Mesendoderm (in vitro differentiated cells): Measurements from ENCODE around the gene ASTN1.

ENCODE experiments used
- DNase-seq: peaks from one replicate; pipeline ENCODE4 v3.0.0; 2013
- H2AK5ac ChIP-seq: 2 replicates; pipeline ENCODE4 v1.6.1; 2013; ENCODE audit warnings: low read length, inconsistent platforms
- H2BK120ac ChIP-seq: 2 replicates; pipeline ENCODE4 v1.6.1; 2013; ENCODE audit warnings: low read depth, mild to moderate bottlenecking, low read length, moderate library complexity, mixed read lengths
- H2BK15ac ChIP-seq: replicated peaks from 2 replicates; pipeline ENCODE4 v1.6.1; 2013; ENCODE audit warnings: low read depth, mild to moderate bottlenecking, moderate library complexity
- H2BK5ac ChIP-seq: 2 replicates; pipeline ENCODE4 v1.6.1; 2013; ENCODE audit warnings: low read length, inconsistent platforms
- H3K18ac ChIP-seq: 2 replicates; pipeline ENCODE4 v1.6.1; 2013; ENCODE audit warnings: mild to moderate bottlenecking, low read length, mixed read lengths
- H3K23ac ChIP-seq: one replicate; pipeline ENCODE4 v1.6.1; 2013; ENCODE audit warnings: low read length
- H3K27ac ChIP-seq: 2 replicates; pipeline ENCODE4 v1.5.1; 2013; ENCODE audit warnings: low read depth, mild to moderate bottlenecking, inconsistent platforms, low read length, moderate library complexity
- H3K27me3 ChIP-seq: 2 replicates; pipeline ENCODE4 v1.6.1; 2013; ENCODE audit warnings: low read length, control low read depth, mild to moderate bottlenecking, inconsistent platforms; ENCODE audit not compliant: insufficient read depth, poor library complexity
- H3K36me3 ChIP-seq: 2 replicates; pipeline ENCODE4 v1.6.1; 2013; ENCODE audit warnings: low read length, inconsistent platforms; ENCODE audit not compliant: control insufficient read depth, insufficient read depth
- H3K4ac ChIP-seq: one replicate; pipeline ENCODE4 v1.6.1; 2013; ENCODE audit warnings: low read depth, mild to moderate bottlenecking, low read length, moderate library complexity
- H3K4me1 ChIP-seq: 2 replicates; pipeline ENCODE4 v1.6.1; 2013; ENCODE audit warnings: low read depth, low read length, inconsistent platforms; ENCODE audit not compliant: control insufficient read depth
- H3K4me2 ChIP-seq: 2 replicates; pipeline ENCODE4 v1.6.1; 2013; ENCODE audit warnings: low read length
- H3K4me3 ChIP-seq: 2 replicates; pipeline ENCODE4 v1.5.1; 2013; ENCODE audit warnings: mild to moderate bottlenecking, low read length
- H3K56ac ChIP-seq: one replicate; pipeline ENCODE4 v1.6.1; 2013; ENCODE audit warnings: low read length
- H3K79me1 ChIP-seq: 2 replicates; pipeline ENCODE4 v1.6.1; 2013; ENCODE audit warnings: low read length, inconsistent platforms
- H3K79me2 ChIP-seq: 2 replicates; pipeline ENCODE4 v1.6.1; 2013; ENCODE audit warnings: mild to moderate bottlenecking, low read length; ENCODE audit not compliant: control insufficient read depth, insufficient read depth
- H3K9ac ChIP-seq: 2 replicates; pipeline ENCODE4 v1.6.1; 2013; ENCODE audit warnings: low read length, inconsistent platforms
- H4K5ac ChIP-seq: one replicate; pipeline ENCODE4 v1.6.1; 2013; ENCODE audit warnings: low read length
- H4K8ac ChIP-seq: one replicate; pipeline ENCODE4 v1.6.1; 2013; ENCODE audit warnings: low read depth, mild to moderate bottlenecking, control low read depth, low read length, moderate library complexity
- WGBS: extraction: QIAGEN DNeasy Blood & Tissue Kit; methylation state at CpG from one replicate; pipeline ENCODE4 v1.1.7; 2013; ENCODE audit warnings: low lambda C conversion rate, missing lambda C conversion rate; ENCODE audit not compliant: insufficient coverage; ENCODE audit errors: extremely low coverage; 5-methylcytosine and 5-hydroxymethylcytosine counted together

ASTN1 gene

DNA sequence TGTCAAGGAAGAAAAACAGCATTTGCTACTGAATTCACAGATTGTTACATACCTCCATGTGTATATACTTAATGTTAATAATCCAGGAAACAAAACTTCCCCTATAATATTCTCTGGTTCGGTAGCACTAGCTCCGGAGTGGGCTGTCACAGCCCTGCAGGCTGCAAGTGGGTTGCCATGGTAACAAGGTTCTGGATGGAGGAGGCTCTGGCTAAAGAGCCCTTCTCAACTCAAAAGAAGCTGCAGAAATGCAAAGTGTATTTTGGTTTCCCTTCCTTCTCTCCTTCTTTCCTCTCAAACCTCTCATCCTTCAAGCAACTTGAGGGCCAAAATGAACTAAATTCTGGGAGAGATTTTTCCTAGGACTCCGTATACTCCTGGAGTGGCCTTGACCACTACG, 45.2 kb downstream of the ASTN1 start:
- Histone ChIP-seq H3K4me3 (no peak overlapping the region), H3K79me2 (no peaks in the 10 kb centered on the region), H2AK5ac (no peak overlapping the region), H4K8ac (no peak overlapping the region), H3K36me3 (no peaks in the 10 kb centered on the region), H3K18ac (no peak overlapping the region), H3K4ac (no peak overlapping the region), H3K27me3 (no peaks in the 10 kb centered on the region), H3K4me2 (no peak overlapping the region), H2BK5ac (no peak overlapping the region), H3K79me1 (no peaks in the 10 kb centered on the region), H3K27ac (no peak overlapping the region), H2BK120ac (no peak overlapping the region), H3K4me1 (no peaks in the 10 kb centered on the region), H2BK15ac (no peak overlapping the region), H3K56ac (no peak overlapping the region), H4K5ac (no peak overlapping the region), H3K23ac (no peak overlapping the region), H3K9ac (no peak overlapping the region)
- no CpG with 5 or more reads among the region's 4 CpGs for WGBS
- no peak for DNase-seq

DNA sequence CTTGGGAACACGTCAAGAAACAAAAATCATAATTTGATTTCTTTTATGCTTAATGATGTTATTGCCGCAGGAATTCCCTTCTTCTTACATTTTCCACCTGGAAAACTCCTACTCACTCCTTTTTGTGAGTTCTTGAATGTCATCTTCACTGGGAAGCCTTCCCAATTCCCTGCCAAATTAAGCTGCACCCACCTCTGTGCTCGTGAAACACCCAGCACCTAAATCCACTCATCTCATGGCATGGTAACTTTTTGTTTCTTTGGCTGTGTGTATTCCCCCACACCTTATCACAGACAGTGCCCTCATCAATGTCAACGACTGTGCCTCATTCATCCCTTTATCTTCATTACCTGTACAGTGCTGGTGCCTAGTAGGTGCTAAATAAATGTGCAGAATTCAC, 45.6 kb downstream of the ASTN1 start:
- Histone ChIP-seq H2BK15ac (no peak overlapping the region), H4K8ac (no peak overlapping the region), H3K56ac (no peak overlapping the region), H3K4me1 (no peaks in the 10 kb centered on the region), H3K79me2 (no peaks in the 10 kb centered on the region), H3K18ac (no peak overlapping the region), H3K36me3 (no peaks in the 10 kb centered on the region), H2BK120ac (no peak overlapping the region), H3K27ac (no peak overlapping the region), H3K23ac (no peak overlapping the region), H3K27me3 (no peaks in the 10 kb centered on the region), H4K5ac (no peak overlapping the region), H2BK5ac (no peak overlapping the region), H3K4me3 (no peak overlapping the region), H3K9ac (no peak overlapping the region), H2AK5ac (no peak overlapping the region), H3K4me2 (no peak overlapping the region), H3K4ac (no peak overlapping the region), H3K79me1 (no peaks in the 10 kb centered on the region)
- no peak for DNase-seq
- WGBS = no CpG with 5 or more reads among the region's 4 CpGs

DNA sequence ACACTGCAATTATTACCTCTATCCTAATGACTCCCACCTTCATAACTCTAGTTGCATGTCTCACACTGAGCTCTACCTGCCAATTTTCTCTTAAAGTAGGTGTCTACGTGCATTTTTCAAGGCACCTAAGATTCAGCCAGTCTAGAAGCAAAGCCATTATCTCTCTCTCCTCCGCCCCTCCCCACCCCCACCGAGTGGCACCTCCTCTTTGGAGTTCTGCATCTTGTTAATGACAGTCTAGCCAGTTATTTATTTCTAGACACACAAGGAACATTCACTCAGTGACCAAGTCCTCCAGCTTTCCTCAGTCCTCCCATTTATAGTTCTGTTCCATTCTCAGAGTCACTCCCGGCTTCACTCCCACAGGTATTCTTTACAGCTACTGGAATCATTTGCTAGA, 47.6 kb downstream of the ASTN1 start:
- no peaks in the 10 kb centered on the region for H3K4me1 ChIP-seq
- H3K4ac ChIP-seq = no peak overlapping the region
- H3K23ac ChIP-seq = no peak overlapping the region
- no peak overlapping the region for H4K5ac ChIP-seq
- no peak overlapping the region for H3K4me3 ChIP-seq
- no peaks in the 10 kb centered on the region for H3K36me3 ChIP-seq
- H2BK120ac ChIP-seq = no peak overlapping the region
- H3K79me2 ChIP-seq = no peaks in the 10 kb centered on the region
- H3K79me1 ChIP-seq = no peaks in the 10 kb centered on the region
- no peak overlapping the region for H4K8ac ChIP-seq
- H3K27me3 ChIP-seq = no peaks in the 10 kb centered on the region
- no peak overlapping the region for H2BK15ac ChIP-seq
- DNase-seq = no peak
- no peak overlapping the region for H3K18ac ChIP-seq
- H3K56ac ChIP-seq = no peak overlapping the region
- H3K4me2 ChIP-seq = no peak overlapping the region
- H3K27ac ChIP-seq = no peak overlapping the region
- no peak overlapping the region for H2AK5ac ChIP-seq
- WGBS = no CpG with 5 or more reads among the region's 4 CpGs
- H2BK5ac ChIP-seq = no peak overlapping the region
- H3K9ac ChIP-seq = no peak overlapping the region

DNA sequence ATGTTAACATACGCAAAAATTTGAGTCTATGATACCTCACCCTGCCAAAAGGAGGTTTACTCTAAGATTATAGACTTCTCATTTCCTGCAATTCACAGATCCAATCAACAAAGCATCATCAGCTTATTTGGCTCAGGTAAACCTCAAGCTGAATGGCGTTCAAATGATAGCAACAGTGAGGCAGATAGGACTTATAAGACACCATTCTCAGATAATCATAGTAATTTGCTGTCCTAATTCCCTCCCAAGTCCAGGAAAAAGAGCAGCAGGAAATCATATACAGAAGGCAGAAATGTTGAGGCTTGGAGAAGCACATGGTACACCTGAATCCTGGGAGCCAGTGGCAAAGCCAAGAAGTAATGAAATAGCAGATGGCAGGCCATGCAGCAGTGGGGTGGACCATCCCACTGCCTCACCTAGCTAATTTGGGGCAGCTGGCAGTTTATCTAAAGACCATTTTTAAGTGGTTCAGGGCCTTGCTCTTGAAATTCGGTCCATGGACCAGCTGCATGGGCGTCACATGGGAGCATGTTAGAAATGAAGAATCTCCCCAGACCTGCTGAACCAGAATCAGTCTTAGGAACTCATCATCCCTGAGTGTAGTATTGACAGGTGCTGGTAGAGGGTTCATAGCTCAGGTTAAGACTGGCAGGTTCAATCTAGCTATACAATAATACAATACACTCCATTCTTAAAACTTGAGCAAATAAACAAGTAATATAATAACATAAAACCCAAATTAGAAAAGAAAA, 57.7 kb downstream of the ASTN1 start:
- no peak overlapping the region for H3K27ac ChIP-seq
- no peak overlapping the region for H4K8ac ChIP-seq
- H3K18ac ChIP-seq = no peak overlapping the region
- no peak overlapping the region for H2BK5ac ChIP-seq
- no peaks in the 10 kb centered on the region for H3K79me1 ChIP-seq
- no peaks in the 10 kb centered on the region for H3K4me1 ChIP-seq
- no peak overlapping the region for H3K4ac ChIP-seq
- H3K27me3 ChIP-seq = no peaks in the 10 kb centered on the region
- H3K79me2 ChIP-seq = no peaks in the 10 kb centered on the region
- H3K56ac ChIP-seq = no peak overlapping the region
- no peak overlapping the region for H3K4me2 ChIP-seq
- no CpG with 5 or more reads among the region's 4 CpGs for WGBS
- H2BK120ac ChIP-seq = no peak overlapping the region
- H3K23ac ChIP-seq = no peak overlapping the region
- H3K4me3 ChIP-seq = no peak overlapping the region
- no peak overlapping the region for H3K9ac ChIP-seq
- no peaks in the 10 kb centered on the region for H3K36me3 ChIP-seq
- no peak for DNase-seq
- no peak overlapping the region for H2AK5ac ChIP-seq
- H4K5ac ChIP-seq = no peak overlapping the region
- no peak overlapping the region for H2BK15ac ChIP-seq

DNA sequence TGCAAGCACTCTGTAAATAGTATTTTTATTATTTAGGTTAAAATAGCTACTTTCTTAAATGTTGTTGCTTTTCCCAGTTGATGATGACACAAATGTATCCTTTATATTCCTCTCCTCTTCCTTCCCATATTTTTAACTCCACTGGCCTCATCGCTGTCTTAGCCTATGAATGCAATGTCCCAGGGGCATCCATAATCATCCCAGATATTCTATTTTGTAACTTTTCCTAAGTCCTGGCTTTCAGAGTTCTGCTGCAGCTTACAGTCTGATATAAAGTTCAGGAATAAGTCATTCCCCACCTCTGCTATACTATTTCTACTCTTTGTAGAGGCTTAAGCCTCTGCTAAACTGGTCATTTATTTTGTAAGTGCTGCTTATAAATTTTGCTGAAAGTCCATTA, 58.3 kb downstream of the ASTN1 start:
- Histone ChIP-seq H2AK5ac (no peak overlapping the region), H3K23ac (no peak overlapping the region), H4K5ac (no peak overlapping the region), H2BK15ac (no peak overlapping the region), H3K79me2 (no peaks in the 10 kb centered on the region), H2BK5ac (no peak overlapping the region), H3K4me3 (no peak overlapping the region), H3K4me2 (no peak overlapping the region), H3K4me1 (no peaks in the 10 kb centered on the region), H3K79me1 (no peaks in the 10 kb centered on the region), H2BK120ac (no peak overlapping the region), H3K27ac (no peak overlapping the region), H4K8ac (no peak overlapping the region), H3K9ac (no peak overlapping the region), H3K27me3 (no peaks in the 10 kb centered on the region), H3K4ac (no peak overlapping the region), H3K18ac (no peak overlapping the region), H3K36me3 (no peaks in the 10 kb centered on the region), H3K56ac (no peak overlapping the region)
- no peak for DNase-seq
- WGBS = no CpG with 5 or more reads among the region's 1 CpG
